AG09309 (cell line): Measurements from ENCODE around the gene IRAK2.
"Not testable (repeated sequence)": the region's sequence is repeated elsewhere in the genome, so short reads cannot be mapped to it uniquely, and the experiment has no call there.

ENCODE experiments used
- DNase-seq: peaks from one replicate; pipeline ENCODE4 v3.0.0-alpha.2; 2010; ENCODE audit warnings: low read depth
- H3K4me3 ChIP-seq: 2 replicates; pipeline ENCODE4 v1.5.1; 2011; ENCODE audit warnings: mild to moderate bottlenecking, low read depth, low read length, moderate library complexity; ENCODE audit not compliant: control insufficient read depth
- CTCF ChIP-seq: IDR thresholded peaks from 2 replicates; pipeline ENCODE4 v1.5.1; 2011; ENCODE audit warnings: mild to moderate bottlenecking, low read depth, low read length, inconsistent platforms; ENCODE audit not compliant: insufficient read depth, control insufficient read depth; ENCODE audit errors: missing control alignments

The IRAK2 gene

DNA sequence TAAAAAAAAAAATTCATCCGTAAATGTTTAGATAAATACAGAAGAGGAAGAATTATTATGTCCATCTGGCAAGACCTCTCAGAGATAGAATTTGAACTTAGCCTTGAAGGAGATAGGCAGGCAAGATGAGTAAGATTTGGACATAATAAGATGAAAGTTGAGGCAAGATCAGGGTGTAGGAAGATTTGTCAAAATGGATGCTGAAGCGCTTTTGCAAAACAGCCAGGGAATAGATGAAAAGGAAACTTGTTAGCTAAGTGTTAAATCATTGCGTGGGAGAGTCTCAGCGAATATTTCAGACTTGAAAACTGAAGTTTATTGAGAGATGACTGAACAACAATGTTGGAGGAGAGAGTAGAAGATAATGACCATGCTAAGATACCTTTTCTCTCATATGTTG, 42.0 kb upstream of the IRAK2 start:
- no peak for DNase-seq
- TF ChIP-seq CTCF: no peak
- H3K4me3 ChIP-seq: no peak overlapping the region

DNA sequence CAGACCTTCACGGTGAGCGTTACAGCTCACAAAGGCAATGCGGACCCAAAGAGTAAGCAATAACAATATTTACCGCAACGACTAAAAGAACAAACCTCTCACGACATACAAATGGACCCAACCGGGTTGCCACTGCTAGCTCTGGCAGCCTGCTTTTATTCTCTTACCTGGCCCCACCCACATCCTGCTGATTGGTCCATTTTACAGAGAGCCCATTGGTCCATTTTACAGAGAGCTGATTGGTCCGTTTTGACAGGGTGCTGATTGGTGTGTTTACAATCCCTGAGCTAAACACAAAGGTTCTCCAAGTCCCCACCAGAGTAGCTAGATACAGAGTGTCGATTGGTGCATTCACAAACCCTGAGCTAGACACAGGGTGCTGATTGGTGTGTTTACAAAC, 28.8 kb upstream of the IRAK2 start:
- DNase-seq, H3K4me3 ChIP-seq: not testable (repeated sequence)

DNA sequence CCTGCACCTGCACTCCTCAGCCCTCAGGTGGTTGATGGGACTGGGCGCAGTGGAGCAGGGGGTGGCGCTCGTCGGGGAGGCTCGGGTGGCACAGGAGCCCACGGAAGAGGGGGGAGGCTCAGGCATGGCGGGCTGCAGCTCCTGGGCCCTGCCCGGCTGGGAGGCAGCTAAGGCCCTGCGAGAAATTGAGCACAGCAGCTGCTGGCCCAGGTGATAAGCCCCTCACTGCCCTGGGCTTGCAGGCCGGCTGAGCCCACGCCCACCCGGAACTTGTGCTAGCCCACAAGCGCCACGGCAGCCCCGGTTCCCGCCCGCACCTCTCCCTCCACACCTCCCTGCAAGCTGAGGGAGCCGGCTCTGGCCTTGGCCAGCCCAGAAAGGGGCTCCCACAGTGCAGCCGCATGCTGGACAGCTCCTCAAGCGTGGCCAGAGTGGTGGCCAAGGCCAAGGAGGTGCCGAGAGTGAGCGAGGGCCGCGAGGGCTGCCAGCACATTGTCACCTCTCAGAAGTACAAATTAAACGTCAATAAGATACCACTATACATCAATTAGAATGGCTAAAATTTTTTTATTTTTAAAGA, 28.2 kb upstream of the IRAK2 start:
- no peak for DNase-seq
- no peak overlapping the region for H3K4me3 ChIP-seq
- TF ChIP-seq CTCF: no peak

- no peak overlapping the region for H3K4me3 ChIP-seq
- TF ChIP-seq CTCF: no peak
- no peak for DNase-seq
Observed at GRCh38 chr3:10137178-10137577, 27.5 kb upstream of the IRAK2 start.

GRCh38 chr3:10140996-10141546, 23.6 kb upstream of the IRAK2 start:
- no peak for DNase-seq
- TF ChIP-seq CTCF: no peak
- no peak overlapping the region; the same call in 1 of the 2 replicates for H3K4me3 ChIP-seq

DNA sequence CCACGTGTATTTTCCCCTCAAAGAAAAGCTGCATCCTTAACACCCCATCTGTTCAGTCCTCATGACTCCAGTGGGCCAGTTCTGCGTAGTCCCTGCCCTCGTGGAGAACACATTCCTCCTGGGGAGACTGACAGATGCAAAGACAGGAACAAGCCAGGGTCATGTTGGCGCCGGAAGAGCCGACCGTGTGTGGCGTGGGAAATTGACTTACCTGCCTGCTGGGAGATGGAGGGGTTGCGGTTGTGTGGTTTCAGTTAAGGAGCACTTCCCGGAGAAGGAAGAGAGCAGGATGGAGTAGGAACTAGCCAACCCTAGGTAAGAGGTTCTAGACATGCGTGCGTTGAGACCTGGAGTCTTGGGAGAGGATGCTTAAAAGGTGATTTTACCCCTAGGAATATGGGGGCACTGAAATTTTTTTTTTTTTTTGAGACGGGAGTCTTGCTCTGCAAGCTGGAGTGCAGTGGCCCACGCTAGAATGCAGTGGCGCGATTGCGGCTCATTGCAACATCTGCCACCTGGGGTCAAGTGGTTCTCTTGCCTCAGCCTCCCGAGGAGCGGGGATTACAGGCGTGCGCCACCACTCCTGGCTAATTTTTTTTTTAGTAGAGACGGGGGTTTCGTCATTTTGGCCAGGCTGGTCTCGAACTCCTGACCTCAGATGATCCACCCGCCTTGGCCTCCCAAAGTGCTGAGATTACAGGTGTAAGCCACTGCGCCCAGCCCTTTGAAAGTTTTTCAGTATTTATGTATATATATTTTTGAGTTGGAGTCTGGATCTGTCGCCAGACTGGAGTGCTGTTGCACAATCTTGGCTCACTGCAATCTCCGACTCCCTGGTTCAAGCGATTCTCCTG, 21.8 kb upstream of the IRAK2 start:
- no peak for TF ChIP-seq CTCF
- DNase-seq: no peak

DNA sequence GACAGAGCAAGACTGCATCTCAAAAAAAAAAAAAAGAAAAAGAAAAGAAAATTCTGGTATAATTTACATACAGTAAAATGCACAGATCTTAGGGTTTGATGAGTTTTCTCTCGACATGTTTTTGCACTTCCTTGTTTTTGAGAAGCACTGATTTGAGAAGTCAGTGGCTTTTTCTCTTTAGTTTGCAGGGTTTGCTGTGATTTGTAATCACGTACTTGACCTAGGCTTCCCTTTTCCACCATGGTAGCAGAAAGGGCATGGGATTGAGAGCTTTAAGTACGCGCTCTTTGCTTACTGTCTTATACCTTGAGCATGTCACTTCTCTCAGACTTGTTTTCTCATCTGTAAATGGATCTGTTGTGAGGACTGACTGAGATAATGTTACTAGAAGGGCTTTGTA, 19.0 kb upstream of the IRAK2 start:
- TF ChIP-seq CTCF: no peak
- no peak for DNase-seq
- no peak overlapping the region for H3K4me3 ChIP-seq

More for the DNA sequence above, 21.8 kb upstream of the IRAK2 start:
- peak overlapping the region; percentile 88 for H3K4me3 ChIP-seq
